ENCODE data around the gene FILIP1.
A peak's percentile ranks its signal among the peaks of the same experiment; 100 is the strongest.

The FILIP1 gene

DNA sequence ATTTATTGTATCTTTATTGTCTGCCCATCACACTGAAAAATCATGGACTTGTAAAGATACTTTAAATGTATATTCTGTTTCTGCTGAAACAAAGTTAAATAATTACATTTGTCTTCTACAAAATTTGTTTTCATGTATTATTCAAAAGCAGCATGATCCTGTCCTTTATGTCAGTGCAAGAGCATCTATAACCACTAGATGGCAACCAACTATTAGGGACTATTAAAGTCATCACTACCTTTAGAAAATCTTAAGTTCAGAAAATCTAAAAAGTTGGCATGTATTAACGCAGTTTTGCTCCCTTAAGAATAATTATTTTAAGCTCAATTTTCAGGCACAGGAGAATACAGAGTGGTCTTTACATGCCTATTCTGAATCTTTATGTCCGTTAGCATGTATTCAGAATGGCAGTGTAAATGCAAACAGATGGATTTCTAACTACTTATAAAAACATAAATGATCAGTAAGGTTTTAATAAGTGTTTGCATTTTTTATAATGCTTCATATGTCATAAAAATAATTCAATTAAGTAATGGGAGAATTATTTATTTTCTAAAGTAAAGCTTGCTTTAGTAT is 226.8 kb downstream of the FILIP1 start:
- ATAC-seq (no peak), DNase-seq (no peak)

DNA sequence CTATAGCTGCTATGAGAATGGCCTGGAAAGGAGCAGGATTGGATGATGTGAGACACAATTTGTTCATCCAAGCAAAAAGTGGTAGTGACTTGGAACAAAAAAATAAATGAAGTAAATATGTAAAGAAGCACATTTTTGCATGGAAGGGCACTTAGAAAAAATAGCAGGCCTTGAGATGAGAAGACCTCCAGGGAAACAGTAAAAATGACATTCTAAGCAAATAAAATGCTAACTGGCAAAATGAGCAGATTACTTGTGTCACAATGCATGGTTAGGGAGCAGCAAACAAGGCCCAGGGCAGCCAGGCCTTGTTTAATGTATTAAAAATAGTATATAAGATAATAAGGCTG is 230.2 kb downstream of the FILIP1 start:
- ATAC-seq = no peak
- DNase-seq = no peak

DNA sequence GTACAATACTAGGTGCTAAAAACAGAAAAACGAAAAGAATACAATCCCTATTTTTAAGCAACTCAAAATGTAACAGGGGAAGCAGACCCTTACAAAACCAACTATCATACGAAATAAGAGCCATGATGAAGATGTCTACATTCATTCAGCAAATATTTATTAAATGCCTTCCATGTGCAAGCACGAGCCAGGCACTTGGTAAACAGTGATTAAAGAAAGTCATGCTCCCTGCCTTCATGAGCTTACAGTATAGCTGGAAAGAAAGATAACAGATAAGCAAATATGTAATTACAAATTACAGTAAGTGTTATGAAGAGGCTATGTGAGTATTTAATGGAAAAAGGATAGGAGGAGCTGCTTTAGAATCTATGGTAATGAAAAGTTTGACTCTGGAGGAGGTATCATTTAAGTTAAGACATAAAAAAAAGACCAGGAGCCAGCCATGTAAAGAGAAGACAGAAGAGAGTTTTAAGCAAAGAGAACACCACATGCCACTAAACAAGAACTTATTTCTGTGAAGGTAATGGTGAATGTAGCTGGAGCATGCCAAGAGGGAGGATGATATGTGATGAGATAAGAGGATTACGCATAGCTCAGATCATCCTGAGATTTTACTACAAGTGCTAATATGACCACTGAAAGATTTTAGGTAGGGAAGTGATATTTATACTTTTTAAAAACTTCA is 230.7 kb downstream of the FILIP1 start:
- ATAC-seq (no peak), DNase-seq (no peak)

DNA sequence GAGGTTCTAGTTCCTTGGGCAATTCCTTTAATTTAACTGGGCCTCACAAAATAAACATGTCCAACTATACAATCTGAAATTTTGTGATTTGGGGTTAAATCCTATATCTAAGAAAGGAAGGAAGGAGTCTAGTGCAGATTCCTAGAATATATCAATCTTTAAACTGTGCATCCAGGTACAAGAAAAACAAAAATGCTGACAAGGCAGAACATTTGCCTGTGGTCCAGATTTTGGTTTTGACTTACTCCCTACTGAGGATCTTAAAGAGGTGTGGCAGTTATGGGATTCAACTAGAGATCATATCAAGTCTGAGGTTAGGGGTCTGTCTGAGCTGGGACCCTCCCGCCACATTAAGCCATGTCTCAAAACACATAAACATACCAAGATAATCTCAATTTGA is 232.3 kb downstream of the FILIP1 start:
- ATAC-seq = no peak

DNA sequence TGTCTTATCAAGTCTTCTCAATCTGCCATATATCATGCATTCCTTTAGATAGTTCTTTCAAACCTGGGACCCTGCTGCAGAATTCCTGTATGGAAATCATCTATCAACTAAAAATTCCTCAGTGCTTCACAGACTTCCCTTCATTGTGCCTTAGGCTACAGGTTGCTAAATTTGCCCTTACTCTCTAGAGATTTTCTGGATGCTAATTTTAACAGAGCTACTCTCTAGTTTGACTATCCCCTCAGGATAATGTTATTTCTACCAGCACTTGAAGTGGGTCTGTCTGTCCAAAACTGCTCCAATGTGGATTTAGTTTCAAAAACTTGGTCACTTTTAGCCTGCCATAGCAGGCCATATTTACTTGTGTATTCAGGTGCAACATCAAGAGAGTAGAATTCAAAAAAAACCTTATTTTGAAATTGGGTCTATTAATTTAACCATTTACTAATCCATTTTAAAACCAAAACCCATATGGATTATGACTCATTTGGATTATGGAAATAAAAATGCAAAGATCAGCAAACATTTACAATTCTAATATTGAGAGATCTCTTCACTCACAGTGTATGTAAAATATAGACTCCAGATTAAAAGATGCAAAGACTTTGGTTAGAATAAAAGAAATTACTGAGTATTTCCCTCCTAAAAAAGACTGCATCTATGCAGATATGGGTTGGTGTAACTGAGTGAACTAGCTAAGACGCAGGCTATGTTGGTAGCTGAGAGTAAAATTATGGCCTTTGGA is 236.1 kb downstream of the FILIP1 start:
- DNase-seq (no peak), ATAC-seq (no peak)

More for the DNA sequence above, 232.3 kb downstream of the FILIP1 start:
- no peak for DNase-seq

DNA sequence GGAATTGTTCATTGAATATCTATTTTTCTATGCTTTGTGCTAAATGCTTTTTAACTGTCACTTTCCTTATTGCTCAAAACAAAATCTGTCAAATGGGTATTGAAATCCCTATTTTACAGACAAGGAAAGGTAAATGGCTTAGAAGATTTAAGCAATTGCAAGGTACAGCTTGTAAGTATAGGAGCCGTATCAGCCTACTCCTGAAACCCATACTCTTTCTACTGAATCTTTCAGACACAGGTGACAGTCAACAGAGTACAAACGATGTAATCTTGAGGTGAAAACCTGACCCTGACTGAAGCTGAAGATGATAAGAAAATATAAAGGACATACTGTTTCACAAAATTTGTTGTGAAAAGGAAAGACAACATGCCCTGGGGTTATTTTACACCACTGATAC is 243.0 kb downstream of the FILIP1 start:
- no peak for DNase-seq
- ATAC-seq = no peak

DNA sequence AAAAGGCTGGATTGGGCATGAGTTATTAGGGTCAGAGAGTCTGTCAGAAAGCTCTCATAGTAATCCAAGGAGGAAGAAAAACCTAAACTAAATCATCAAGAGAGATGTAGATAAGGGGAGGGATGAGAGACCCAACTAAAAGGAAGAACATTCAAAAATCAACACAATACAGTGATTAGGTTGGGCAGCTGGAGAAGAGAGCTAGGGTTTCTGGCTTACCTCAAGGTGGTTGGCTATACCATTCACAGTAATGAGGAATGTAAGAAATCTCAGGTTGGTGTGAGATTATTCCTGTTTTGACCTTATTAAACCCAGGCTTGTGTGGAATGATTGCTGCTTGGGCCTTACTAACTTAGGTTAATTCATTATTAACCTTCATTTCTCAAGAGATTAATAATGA is 243.8 kb downstream of the FILIP1 start:
- DNase-seq (no peak), ATAC-seq (no peak)

DNA sequence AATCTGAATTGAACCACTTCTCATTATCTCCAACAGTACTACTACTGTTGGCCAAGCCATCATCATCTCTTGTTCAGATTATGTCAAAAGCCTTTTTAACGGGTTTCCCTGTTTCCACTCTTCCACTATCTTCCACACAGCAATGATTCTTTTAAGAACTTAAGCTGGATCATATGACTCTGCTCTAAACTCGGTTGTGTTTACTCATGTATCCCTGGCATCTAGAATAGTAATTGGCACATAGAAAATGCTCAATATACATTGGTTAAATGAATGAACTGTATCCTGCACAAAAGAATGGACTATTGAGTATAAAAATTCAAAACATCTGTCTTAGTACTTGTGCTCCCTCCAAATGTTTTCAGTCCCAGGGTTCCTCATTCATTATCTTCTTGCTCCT is 247.2 kb downstream of the FILIP1 start:
- ATAC-seq (no peak), DNase-seq (no peak)

DNA sequence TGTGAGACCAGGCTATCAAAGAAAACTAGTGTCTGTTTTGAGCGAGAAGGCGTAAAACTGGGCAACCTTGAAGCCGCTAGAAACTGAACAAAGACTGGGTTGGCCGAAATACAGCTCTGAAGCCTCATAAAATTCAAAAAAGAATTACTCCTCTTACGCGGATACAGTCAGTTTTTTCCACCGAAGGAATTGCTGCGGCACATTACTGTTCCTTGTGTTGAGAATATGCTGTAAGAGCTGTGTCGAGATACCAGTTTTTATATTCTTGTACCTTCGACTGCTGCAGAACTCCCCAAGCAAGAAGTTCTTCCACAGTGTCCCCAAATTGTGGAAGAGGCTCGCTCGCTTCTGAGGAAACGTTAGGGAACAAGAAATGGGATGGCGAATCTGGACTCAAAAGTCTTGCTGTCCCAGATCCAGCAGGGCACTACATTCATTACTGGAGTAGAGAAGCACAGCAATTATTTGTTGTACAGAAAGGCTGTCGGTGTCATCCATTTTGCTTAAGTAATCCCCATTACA is 249.5 kb downstream of the FILIP1 start:
- DNase-seq (no peak), ATAC-seq (no peak)

DNA sequence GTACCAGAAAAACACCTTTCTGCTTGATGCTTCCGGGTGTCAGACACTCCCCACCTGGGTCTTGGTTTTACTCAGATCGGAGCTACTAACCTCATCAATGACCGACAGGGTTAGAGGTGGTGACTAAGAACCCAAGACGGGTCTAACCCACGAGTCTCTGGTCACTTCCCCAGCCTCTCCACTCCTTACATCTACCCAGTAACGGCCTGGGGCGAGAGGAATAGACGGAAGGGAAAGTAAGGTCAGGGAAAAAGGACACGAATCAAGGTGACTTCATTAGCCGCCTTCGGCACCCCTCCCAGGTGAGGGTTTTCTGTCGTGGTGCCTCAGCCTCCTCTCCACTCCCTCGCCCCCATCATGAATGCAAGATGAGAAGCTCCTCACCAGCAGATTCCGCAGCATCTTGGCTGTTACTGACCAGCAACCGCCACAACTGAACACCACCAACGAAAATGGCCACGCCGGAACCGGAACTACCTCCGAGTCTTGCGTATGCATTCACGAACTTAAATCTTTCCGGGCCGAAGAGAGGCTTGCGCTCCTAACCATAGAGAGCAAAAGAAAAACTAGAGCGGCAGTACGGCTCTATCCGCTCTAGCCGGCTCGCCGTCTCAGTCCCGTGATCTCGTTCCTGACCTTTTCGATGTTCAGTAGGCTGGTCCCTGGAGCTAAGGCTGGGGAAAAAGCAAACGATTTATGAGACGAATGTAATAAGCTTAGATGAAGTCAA is 250.1 kb downstream of the FILIP1 start, which contains the start of gene COX7A2:
Gene COX7A2 (minus strand): TSS at position 469 of the 730 bp plus-strand sequence. CDS start 67 bp downstream, at position 402.
- ATAC-seq (peak; percentile 99), DNase-seq (peak; percentile 80)

All from stimulated activated naive CD8-positive, alpha-beta T cell treated with anti-CD3 and anti-CD28 coated beads, Interleukin-15, Interleukin-2, amounts not matched to agents 100 U/mL and 50 U/mL, for 24 hours (primary cell).